NB4 (cell line): ENCODE results near the gene C16orf92.

Source experiments
- DNase-seq: peaks from one replicate; pipeline ENCODE4 v3.0.0; 2010; ENCODE audit warnings: low read depth
- H3K4me3 ChIP-seq: one replicate; pipeline ENCODE4 v1.5.1; 2011; ENCODE audit warnings: mild to moderate bottlenecking, low read depth, low read length, moderate library complexity
- MYC ChIP-seq: IDR thresholded peaks from 2 replicates; pipeline ENCODE4 v1.6.1; 2011; ENCODE audit warnings: low read depth, low read length
- POLR2A ChIP-seq: IDR thresholded peaks from 2 replicates; pipeline ENCODE4 v1.6.1; 2011; ENCODE audit warnings: mild to moderate bottlenecking; ENCODE audit not compliant: insufficient read length; ENCODE audit errors: extremely low read depth
- TF ChIP-seq, protein P1 (sequence below): IDR thresholded peaks from 2 replicates; pipeline ENCODE4 v1.6.1; 2011; ENCODE audit warnings: low read depth, low read length
- TF ChIP-seq, protein P2 (sequence below): IDR thresholded peaks from one replicate; pipeline ENCODE4 v1.5.1; 2012; ENCODE audit warnings: low read depth, low read length

Gene C16orf92

DNA sequence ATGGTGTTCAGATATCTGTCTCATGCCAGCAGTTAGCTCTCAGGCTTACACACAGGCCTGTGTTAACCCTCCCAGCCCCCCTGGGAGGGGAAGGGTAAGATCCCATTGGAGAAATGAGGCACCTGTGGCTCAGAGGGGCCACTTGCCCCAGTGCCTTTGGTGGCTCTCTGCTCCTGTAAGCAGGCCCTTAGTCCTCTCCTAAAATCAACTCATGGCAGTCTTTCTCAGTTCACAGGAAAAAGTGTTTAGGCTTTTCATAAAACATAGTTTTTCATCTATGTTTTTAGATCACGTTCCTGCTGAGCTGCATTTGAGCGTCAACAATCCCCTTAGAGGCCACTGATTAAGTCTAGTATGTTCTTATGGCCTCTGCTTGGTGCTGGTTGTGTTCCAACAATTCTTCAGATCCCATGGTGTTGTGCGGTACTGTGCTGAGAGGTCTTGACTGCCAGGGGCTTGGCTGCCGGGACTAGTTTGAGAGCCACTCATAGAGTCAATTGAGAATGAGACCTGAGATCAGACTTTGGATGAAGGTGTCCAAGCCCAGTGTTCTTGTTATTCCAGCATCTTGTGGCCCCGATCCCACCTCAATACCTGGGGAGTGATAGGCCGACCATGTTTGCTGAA lies 38.7 kb upstream of the C16orf92 start:
- no peak for DNase-seq
- TF ChIP-seq, protein P1, sequence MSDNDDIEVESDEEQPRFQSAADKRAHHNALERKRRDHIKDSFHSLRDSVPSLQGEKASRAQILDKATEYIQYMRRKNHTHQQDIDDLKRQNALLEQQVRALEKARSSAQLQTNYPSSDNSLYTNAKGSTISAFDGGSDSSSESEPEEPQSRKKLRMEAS, result no peak
- no peak overlapping the region for H3K4me3 ChIP-seq

DNA sequence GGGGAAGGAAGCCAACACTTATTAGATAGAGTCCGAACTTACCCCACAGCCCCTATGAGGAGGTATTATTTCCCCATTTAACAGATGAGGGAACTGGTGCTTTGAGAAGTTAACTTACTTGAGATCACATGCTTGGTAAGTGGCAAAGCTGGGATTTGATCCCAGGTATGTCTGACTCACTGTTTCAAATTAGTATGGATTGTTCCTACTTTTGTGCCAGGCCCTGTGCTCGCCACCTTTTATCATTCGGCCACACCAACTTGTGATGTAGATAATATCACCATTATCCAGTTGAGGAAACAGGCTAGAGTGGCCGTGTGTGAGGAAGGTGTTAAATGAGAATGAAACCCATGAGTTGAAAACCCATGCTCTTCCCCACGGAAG lies 38.2 kb upstream of the C16orf92 start:
- DNase-seq, result no peak
- TF ChIP-seq POLR2A, result no peak
- TF ChIP-seq, protein P2, sequence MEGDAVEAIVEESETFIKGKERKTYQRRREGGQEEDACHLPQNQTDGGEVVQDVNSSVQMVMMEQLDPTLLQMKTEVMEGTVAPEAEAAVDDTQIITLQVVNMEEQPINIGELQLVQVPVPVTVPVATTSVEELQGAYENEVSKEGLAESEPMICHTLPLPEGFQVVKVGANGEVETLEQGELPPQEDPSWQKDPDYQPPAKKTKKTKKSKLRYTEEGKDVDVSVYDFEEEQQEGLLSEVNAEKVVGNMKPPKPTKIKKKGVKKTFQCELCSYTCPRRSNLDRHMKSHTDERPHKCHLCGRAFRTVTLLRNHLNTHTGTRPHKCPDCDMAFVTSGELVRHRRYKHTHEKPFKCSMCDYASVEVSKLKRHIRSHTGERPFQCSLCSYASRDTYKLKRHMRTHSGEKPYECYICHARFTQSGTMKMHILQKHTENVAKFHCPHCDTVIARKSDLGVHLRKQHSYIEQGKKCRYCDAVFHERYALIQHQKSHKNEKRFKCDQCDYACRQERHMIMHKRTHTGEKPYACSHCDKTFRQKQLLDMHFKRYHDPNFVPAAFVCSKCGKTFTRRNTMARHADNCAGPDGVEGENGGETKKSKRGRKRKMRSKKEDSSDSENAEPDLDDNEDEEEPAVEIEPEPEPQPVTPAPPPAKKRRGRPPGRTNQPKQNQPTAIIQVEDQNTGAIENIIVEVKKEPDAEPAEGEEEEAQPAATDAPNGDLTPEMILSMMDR, result no peak
- no peak for TF ChIP-seq MYC
- no peak overlapping the region for H3K4me3 ChIP-seq

DNA sequence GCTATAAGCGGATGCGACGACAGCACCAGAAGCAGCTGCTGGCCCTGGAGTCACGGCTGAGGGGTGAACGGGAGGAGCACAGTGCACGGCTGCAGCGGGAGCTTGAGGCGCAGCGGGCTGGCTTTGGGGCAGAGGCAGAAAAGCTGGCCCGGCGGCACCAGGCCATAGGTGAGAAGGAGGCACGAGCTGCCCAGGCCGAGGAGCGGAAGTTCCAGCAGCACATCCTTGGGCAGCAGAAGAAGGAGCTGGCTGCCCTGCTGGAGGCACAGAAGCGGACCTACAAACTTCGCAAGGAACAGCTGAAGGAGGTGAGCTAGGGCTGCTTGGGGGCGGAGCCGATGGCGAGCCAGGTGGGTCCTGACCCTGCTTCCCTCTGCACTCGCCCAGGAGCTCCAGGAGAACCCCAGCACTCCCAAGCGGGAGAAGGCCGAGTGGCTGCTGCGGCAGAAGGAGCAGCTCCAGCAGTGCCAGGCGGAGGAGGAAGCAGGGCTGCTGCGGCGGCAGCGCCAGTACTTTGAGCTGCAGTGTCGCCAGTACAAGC lies 37.7 kb upstream of the C16orf92 start:
- no peak for DNase-seq
- no peak overlapping the region for H3K4me3 ChIP-seq
- TF ChIP-seq, protein P2, result no peak
- TF ChIP-seq, protein P1, result no peak
- TF ChIP-seq POLR2A (no peak), MYC (no peak)

DNA sequence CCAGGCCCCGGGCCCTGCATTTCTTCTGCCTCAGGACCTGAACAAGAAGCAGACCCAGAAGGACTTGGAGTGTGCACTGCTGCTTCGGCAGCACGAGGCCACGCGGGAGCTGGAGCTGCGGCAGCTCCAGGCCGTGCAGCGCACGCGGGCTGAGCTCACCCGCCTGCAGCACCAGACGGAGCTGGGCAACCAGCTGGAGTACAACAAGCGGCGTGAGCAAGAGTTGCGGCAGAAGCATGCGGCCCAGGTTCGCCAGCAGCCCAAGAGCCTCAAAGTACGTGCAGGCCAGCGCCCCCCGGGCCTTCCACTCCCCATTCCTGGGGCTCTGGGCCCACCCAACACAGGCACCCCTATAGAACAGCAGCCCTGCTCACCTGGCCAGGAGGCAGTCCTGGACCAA lies 36.8 kb upstream of the C16orf92 start:
- H3K4me3 ChIP-seq, result no peak overlapping the region
- DNase-seq, result no peak
- TF ChIP-seq POLR2A (no peak), MYC (no peak)
- TF ChIP-seq, protein P1, result no peak
- TF ChIP-seq, protein P2, result no peak

DNA sequence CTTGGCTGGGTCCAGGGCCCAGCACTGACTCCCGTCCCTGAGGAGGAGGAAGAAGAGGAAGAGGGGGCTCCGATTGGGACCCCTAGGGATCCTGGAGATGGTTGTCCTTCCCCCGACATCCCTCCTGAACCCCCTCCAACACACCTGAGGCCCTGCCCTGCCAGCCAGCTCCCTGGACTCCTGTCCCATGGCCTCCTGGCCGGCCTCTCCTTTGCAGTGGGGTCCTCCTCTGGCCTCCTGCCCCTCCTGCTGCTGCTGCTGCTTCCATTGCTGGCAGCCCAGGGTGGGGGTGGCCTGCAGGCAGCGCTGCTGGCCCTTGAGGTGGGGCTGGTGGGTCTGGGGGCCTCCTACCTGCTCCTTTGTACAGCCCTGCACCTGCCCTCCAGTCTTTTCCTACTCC lies 36.1 kb upstream of the C16orf92 start:
- TF ChIP-seq, protein P2, result no peak
- TF ChIP-seq POLR2A (no peak), MYC (no peak)
- TF ChIP-seq, protein P1, result no peak

DNA sequence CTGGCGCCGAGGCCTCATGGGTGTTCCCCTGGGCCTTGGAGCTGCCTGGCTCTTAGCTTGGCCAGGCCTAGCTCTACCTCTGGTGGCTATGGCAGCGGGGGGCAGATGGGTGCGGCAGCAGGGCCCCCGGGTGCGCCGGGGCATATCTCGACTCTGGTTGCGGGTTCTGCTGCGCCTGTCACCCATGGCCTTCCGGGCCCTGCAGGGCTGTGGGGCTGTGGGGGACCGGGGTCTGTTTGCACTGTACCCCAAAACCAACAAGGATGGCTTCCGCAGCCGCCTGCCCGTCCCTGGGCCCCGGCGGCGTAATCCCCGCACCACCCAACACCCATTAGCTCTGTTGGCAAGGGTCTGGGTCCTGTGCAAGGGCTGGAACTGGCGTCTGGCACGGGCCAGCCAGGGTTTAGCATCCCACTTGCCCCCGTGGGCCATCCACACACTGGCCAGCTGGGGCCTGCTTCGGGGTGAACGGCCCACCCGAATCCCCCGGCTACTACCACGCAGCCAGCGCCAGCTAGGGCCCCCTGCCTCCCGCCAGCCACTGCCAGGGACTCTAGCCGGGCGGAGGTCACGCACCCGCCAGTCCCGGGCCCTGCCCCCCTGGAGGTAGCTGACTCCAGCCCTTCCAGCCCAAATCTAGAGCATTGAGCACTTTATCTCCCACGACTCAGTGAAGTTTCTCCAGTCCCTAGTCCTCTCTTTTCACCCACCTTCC lies 35.5 kb upstream of the C16orf92 start:
- H3K4me3 ChIP-seq, result no peak overlapping the region
- TF ChIP-seq MYC (no peak), POLR2A (no peak)
- TF ChIP-seq, protein P2, result no peak
- TF ChIP-seq, protein P1, result no peak
- DNase-seq, result no peak

More for the DNA sequence above, 36.1 kb upstream of the C16orf92 start:
- DNase-seq, result no peak
- H3K4me3 ChIP-seq, result no peak overlapping the region
